ENCODE results near the gene ANKRD10.

- TF ChIP-seq, protein P1, sequence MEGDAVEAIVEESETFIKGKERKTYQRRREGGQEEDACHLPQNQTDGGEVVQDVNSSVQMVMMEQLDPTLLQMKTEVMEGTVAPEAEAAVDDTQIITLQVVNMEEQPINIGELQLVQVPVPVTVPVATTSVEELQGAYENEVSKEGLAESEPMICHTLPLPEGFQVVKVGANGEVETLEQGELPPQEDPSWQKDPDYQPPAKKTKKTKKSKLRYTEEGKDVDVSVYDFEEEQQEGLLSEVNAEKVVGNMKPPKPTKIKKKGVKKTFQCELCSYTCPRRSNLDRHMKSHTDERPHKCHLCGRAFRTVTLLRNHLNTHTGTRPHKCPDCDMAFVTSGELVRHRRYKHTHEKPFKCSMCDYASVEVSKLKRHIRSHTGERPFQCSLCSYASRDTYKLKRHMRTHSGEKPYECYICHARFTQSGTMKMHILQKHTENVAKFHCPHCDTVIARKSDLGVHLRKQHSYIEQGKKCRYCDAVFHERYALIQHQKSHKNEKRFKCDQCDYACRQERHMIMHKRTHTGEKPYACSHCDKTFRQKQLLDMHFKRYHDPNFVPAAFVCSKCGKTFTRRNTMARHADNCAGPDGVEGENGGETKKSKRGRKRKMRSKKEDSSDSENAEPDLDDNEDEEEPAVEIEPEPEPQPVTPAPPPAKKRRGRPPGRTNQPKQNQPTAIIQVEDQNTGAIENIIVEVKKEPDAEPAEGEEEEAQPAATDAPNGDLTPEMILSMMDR (IDR thresholded peaks at IDR 0.05; ENCODE audit: borderline replicate concordance, extremely low read depth, low read length, poor library complexity, severe bottlenecking): no peak
- no peak for TF ChIP-seq EZH2 (IDR thresholded peaks at IDR 0.05; ENCODE audit: borderline replicate concordance, low read depth, low read length, severe bottlenecking)
Observed at GRCh38 chr13:110886870-110887596, 27.8 kb downstream of the ANKRD10 start.
